GM18498 (cell line): Measurements from ENCODE around the gene PLPP4.
A peak's percentile ranks its signal among the peaks of the same experiment; 100 is the strongest.

ENCODE experiments used
- ATAC-seq: cut with Tn5 transposase; IDR thresholded peaks from one replicate; pipeline ENCODE4 v1.9.1; 2021; ENCODE audit warnings: mild to moderate bottlenecking, moderate library complexity; ENCODE audit not compliant: unreplicated experiment

The PLPP4 gene

GRCh38 chr10:120572307-120572706 lies 115.3 kb downstream of the PLPP4 start:
- ATAC-seq, result no peak

GRCh38 chr10:120573355-120573754 lies 116.3 kb downstream of the PLPP4 start:
- no peak for ATAC-seq

GRCh38 chr10:120574981-120575380 lies 118.0 kb downstream of the PLPP4 start:
- no peak for ATAC-seq

DNA sequence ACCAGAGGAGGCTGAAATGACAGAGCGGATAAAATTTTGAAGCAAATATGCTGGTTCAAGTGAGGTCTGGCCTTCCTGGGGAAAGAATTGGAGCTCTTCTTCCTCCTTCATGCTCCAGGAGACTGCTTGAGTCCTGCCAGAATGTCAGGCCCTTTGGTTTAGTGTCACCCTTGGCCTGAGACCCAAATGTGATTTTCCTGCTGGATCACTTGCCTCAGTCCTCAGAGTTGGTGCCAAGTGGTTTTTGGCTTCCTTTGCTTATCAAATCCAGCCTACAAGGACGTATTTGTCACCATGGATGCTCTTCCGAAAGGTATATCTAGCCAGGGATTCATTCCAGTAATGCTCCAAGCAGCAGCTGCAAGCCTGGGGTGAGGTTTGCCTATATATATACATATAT lies 118.4 kb downstream of the PLPP4 start:
- no peak for ATAC-seq

- ATAC-seq, result no peak
Observed at GRCh38 chr10:120578134-120578533, 121.1 kb downstream of the PLPP4 start.

- no peak for ATAC-seq
Observed at GRCh38 chr10:120578890-120579289, 121.9 kb downstream of the PLPP4 start.

DNA sequence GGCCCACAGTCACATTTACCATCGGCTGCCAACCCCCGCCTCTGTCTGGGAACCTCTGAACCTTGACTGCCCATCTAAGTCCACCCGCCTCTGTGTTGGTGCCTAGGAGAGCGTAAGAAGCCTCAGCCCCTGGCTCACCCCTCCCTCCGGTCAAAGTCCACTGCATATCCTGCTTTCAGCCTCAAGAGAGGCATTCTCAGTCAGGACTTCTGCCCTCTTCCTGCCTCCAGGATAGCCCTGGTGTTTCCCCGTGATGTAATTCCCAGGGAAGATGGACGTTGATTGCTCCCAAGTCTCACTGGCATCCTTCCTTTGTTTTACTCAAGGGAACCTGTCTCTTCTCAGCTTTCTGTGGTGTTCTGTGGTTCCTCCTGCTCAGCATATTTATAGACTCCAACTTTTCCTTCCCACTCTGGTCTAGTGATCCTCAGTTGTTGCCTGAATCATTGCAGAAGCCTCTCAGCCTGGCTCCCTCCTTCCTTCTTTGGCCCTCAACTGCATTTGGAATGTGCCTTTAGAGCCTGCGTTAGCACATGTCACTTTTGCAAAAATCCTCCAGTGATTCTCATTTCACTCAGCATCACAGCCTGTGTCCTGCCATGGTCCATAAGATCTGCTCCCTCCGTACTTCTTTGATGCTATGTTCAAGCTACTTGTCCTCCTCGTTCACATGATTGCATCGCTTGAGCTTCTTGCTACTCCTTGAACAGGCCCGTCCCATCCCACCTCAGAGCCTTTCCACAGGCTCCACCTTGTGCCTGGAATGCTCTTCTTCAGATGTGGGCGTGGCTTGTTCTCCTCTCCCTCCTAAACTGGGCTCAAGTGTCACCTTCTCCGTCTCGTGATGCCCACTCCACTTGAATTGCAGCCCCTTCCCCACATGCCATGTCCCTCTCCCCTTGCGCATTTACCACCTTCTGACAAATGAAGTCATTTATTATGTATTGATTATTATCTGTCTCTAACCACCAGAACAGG lies 124.2 kb downstream of the PLPP4 start:
- ATAC-seq, result no peak

GRCh38 chr10:120582753-120583152 lies 125.7 kb downstream of the PLPP4 start:
- ATAC-seq, result no peak

DNA sequence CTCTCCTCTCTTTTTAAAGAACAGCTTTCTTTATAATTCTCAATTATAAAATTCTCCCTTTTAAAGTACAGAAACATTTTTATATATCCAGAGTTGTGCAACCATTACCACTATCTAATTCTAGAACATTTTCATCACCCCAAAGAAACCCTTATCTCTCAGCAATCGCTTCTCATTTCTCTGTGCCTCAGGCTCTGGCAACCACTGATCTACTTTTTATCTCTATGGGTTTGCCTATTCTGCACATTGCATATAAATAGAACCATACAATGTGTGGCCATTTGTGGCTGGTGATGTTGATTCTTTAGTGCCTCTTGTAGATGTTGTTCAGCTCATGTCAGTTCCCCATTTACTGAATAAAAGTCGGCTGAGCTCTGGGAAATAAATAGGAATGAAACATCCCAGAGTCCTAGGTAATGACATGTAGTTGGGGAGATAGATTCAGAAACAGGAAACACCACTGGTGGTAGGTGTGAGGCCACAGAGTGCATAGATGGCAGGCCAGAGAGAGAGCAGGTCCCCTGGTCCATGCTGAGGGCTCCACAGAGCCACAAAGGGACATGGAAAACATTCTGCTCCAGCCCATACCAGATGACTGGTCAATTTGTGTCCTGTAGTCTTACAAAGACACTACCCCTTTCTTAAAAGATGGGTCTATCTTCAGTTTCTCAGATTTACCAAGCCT lies 126.5 kb downstream of the PLPP4 start:
- no peak for ATAC-seq

- ATAC-seq, result no peak
Observed at GRCh38 chr10:120584786-120585185, 127.8 kb downstream of the PLPP4 start.

DNA sequence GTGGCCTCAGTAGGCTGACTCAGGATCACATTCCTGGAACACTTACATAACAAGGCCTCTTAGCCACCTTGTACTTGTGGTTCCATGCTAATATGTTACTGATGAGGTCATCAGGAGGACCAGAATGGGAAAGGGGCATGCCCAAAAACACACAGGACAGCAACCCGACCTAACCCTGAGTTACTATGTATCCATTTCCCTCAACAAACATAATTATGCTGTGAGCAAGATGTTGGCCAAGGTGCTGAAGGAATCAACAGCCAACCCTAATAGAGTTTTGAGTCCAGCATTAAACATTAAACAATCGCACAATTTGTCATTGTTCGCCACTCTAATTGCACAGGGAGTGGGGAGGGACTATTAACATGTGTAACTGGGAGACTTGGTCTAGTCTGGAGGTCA lies 129.4 kb downstream of the PLPP4 start:
- no peak for ATAC-seq

GRCh38 chr10:120587061-120587460 lies 130.0 kb downstream of the PLPP4 start:
- ATAC-seq, result no peak

DNA sequence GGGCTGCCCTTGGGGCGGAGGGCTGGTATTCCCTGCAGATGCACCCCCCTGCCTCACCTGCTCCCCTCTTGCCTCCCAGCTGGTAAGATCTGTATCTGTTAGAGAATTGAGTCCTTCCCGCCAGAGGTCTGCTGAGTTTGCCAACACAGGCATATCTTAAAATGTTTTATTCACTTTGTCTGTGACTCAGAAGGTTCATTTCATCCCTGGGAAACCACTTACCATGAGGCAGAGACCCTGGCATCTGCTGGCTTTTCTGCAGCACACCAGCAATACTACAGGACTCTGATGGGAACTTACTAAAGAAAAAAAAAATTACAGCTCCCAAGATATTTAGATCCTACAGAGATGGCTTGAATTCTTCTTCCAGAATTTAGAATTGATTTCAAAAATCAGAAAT lies 131.3 kb downstream of the PLPP4 start:
- ATAC-seq, result no peak

GRCh38 chr10:120593693-120594092 lies 136.7 kb downstream of the PLPP4 start:
- ATAC-seq, result no peak

- no peak for ATAC-seq
Observed at GRCh38 chr10:120597902-120598301, 140.9 kb downstream of the PLPP4 start.

DNA sequence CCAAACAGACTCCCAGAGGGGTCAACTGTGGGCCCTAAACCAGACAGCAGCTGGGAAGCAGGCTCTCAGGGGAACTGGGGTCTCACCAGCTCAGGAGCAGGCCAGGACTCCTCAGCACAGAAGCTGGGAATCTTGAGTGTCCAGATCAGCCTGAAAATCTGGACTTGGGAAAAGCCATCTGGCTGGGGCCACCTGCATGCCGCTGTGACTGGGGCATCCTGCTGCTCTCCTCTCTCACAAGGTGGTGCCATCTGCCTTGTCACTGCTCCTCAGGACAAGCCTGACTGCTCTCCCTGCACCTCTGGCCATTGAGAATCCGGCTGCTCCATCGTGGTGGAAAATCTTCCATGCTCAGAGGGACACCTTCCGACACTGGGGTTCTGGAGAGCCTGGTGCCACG lies 141.4 kb downstream of the PLPP4 start:
- ATAC-seq, result no peak

- no peak for ATAC-seq
Observed at GRCh38 chr10:120599200-120599724, 142.2 kb downstream of the PLPP4 start.

GRCh38 chr10:120600871-120601649 lies 144.0 kb downstream of the PLPP4 start:
- ATAC-seq, result peak; percentile 52

- ATAC-seq, result no peak
Observed at GRCh38 chr10:120601999-120602398, 145.0 kb downstream of the PLPP4 start.

- ATAC-seq, result no peak
Observed at GRCh38 chr10:120605410-120605809, 148.4 kb downstream of the PLPP4 start.
